GM23338 (cell line): ENCODE results near the gene TRDMT1.

Experiments
- CREB1 ChIP-seq: fragments of 250-450 bp; sonication (Bioruptor Pico); IDR thresholded peaks from 2 replicates; pipeline ENCODE4 v1.5.0; 2020; ENCODE audit warnings: low read depth, mild to moderate bottlenecking, moderate library complexity
- CTCF ChIP-seq, 2 experiments: fragments of 200-600 bp in 1 of 2; sonication (generic) in 1 of 2; conservative IDR thresholded peaks; 2 replicates each; pipeline versions ENCODE4 v1.5.1 to v1.6.1; 2016 to 2017; ENCODE audit warnings: antibody characterized with exemption in 2 of 2, low read depth in 2 of 2, mild to moderate bottlenecking in 2 of 2, moderate library complexity in 1 of 2
- ETS1 ChIP-seq: IDR thresholded peaks from 2 replicates; pipeline ENCODE4 v1.6.1; 2016; ENCODE audit warnings: antibody characterized with exemption
- EZH2 ChIP-seq: fragments of 200-600 bp; sonication (generic); IDR thresholded peaks from one replicate; pipeline ENCODE4 v1.8.0; 2017; ENCODE audit warnings: antibody characterized with exemption, mild to moderate bottlenecking, low read depth; ENCODE audit not compliant: unreplicated experiment
- EZH2phosphoT487 ChIP-seq: fragments of 200-600 bp; sonication (generic); IDR thresholded peaks from one replicate; pipeline ENCODE4 v1.8.1; 2018; ENCODE audit warnings: antibody characterized with exemption; ENCODE audit not compliant: unreplicated experiment
- JUNB ChIP-seq: IDR thresholded peaks from one replicate; pipeline ENCODE4 v1.6.1; 2016; ENCODE audit warnings: antibody characterized with exemption; ENCODE audit not compliant: unreplicated experiment
- POLR2AphosphoS5 ChIP-seq: IDR thresholded peaks from 2 replicates; pipeline ENCODE4 v1.6.1; 2016; ENCODE audit warnings: antibody characterized with exemption, low read depth
- REST ChIP-seq: IDR thresholded peaks from one replicate; pipeline ENCODE4 v1.6.1; 2018; ENCODE audit warnings: antibody characterized with exemption; ENCODE audit not compliant: unreplicated experiment
- ZNF462 ChIP-seq: fragments of 250-450 bp; sonication (Bioruptor Pico); IDR thresholded peaks from 2 replicates; pipeline ENCODE4 v1.5.0; 2020; ENCODE audit warnings: mild to moderate bottlenecking, moderate library complexity

- TF ChIP-seq CTCF (conservative IDR thresholded peaks at IDR 0.05; ENCODE audit: low read depth in 2 of 2) (no peak), POLR2AphosphoS5 (no peak), EZH2 (no peak), JUNB (no peak), EZH2phosphoT487 (no peak), CREB1 (CRISPR knock-in tag) (no peak), ZNF462 (CRISPR knock-in tag) (no peak), ETS1 (no peak), REST (no peak)
Observed at GRCh38 chr10:17179002-17179401, 22.5 kb downstream of the TRDMT1 start.
